Cerebellar cortex (tissue), 1 donor: Measurements from ENCODE around the gene AK8.
"Not testable (repeated sequence)": the region's sequence is repeated elsewhere in the genome, so short reads cannot be mapped to it uniquely, and the experiment has no call there.

Experiments
- DNase-seq: peaks from one replicate; pipeline ENCODE4 v3.0.0-alpha.2; 2015; ENCODE audit warnings: low spot score

The AK8 gene

DNA sequence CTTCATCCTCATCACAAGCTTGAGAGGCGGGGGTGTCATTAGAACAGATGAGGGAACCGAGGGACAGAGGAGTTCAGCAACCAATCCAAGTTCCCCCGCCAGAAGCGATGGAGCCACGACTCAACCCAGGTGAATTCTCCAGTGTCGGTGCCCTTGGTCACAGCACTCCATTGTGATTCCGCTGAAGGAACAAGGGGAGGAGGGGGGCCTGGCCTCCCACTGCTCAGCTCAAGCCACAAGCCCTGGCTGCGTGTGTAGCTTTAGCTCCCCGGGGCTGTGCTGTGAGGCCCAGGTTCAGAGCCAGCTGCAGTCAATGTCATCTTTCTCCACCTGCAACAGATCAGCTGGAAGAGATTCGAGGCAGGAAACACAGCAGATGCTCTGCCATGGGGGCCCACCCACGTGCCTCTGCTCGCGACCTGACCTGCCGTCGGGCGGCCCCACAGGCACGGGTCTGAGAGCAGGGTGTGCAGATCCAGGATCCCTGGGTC is 135.2 kb downstream of the AK8 start:
- DNase-seq: no peak

DNA sequence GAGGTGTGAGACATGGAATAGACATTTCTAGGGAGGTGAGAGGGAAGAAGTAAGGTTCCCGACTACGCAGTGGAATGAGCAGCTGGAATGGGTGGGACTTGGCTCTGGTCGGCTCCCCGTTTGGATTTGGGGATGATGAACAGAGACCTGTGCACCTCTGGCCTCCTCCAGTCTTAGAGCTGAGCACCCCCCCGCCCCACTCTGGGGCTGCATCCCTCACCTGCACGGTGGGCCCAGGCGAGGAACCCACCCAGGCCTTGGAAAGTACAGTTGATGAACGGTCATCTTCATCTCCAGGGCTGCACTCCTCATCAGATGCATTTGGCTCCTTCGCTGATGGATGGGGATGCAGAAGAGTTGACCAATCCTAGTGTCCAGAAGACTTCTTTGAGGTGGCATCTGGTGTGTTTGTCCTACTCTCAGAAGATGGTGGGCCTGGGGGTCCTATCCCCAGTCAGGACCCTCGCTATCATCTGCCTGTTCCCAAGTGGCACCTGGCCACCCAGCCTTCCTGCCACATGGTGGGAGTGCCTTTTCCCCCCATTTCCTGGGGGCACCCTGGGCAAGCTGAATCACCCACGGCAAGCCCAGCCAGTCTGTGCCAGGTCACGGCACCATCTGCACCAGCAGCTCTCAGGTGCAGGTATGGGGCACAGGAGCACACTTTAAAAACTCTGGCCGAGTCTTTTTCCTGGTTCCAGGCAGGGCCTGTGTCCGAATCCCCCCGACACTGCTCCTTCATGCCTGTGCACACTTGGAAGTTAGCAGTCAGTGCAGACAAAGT is 137.4 kb downstream of the AK8 start:
- no peak for DNase-seq

DNA sequence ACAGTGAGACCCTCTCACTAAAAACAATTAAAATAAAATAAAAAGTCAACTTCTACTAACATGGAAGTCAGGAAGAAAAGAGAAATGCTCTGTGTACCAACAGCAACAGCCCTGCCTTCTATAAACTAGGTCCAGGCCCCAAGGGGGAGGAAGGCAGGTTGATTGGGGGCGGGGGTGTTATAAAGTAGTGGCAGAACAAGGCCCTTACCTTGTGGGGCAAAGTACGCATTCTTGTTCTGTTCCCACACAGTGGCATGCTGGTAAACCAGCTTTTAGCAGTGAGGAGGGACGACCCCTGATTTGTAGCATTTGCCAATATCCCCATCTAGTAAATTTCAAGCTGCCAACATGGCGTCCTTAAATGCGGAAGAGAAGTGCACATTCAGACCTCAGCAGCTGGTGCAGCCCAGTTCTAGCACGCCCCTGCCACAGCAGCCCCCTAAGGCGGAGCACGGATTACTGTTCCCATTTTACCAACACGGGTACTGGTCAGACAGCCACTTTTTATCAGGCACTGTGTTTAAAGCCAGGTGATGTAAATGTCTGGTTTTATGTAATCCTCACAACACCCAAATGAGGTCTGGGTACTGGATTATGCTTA is 138.3 kb downstream of the AK8 start:
- DNase-seq: no peak

DNA sequence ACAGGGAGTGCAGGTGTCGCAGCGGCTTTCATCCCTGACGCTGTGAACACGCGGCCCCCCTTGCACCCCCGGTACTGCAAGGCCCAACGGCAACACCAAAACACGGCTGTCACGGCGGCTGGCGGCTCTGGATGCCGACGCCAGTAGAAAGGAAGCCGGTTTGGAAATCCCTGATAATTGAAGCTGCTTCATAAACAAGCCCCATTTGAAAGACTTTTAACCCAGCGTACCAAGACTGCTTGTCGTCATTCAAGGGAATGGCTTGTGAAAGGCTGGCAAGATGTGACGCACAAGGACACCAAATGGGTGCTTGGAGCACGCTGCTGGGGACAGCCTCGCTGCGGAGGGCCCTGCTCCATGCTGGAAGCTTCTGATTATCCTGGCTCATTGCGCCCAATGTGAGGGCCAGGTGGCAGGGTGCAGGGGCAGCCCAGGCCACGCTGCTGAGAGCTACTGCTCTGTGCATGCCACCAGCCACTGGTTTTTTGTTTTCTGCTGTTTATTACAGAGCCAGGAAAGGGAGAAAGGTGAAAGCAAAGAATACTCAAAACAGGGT is 144.7 kb downstream of the AK8 start:
- DNase-seq: no peak

DNA sequence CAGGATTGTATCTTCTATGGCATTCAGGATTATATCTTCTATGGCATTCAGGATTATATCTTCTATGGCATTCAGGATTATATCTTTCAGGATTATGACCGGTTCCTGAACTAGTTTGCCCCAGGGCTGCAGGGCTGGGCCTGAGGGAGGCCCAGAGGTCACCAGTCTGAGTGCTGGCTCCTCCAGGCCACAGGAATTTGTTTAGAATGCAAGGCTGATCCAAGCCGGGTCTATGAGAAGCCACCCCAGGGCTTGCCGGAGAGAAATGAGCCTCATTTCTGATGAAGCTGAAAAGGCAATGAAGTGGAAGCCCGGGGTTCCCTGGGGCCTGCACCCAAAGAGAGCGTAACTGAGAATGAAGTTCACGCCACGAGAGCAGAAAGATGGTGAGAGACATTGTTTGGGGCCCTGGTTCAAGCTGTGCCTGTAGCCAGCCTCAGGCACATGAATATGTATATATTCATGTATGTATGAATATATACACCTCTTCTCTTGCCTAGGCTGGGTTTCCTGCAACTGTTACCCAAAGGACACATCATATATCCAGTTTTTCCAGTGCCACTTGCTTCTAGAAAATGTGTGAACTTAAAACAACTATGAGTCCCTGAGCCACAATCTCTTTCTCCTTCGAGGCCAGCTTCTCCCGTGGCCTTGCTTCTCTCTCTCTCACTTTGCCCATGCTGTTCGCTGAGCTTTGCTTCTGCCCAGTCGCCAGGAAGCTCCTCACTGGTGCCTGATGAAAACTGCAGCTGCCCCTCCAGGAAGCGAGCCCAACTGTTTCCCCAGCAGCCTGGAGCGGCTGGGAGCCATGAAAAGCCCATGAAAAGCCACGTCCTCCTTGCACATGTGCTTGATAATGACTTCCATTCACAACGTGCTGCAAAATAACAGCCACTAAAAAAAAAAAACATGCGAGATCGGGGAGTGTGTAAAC is 145.5 kb downstream of the AK8 start:
- no peak for DNase-seq

DNA sequence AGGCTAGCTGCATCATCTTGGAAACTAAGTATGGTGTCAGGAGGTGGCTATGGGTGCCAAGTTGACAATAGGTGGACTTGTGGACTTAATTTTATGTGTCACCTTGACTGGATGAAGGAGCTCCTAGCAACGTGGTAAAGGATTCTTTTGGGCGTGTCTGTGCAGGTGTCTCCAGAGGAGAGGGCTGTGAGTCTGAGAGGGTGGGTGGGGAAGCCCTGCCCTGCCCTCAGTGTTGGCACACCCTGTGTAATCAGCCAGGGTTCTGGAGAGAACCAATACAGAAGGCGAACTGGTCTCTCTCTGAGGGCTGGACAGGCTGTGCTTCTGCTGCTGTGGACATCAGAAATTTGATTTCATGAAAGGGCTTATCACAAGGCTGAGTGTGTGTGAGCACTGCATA is 146.9 kb downstream of the AK8 start:
- DNase-seq: no peak

DNA sequence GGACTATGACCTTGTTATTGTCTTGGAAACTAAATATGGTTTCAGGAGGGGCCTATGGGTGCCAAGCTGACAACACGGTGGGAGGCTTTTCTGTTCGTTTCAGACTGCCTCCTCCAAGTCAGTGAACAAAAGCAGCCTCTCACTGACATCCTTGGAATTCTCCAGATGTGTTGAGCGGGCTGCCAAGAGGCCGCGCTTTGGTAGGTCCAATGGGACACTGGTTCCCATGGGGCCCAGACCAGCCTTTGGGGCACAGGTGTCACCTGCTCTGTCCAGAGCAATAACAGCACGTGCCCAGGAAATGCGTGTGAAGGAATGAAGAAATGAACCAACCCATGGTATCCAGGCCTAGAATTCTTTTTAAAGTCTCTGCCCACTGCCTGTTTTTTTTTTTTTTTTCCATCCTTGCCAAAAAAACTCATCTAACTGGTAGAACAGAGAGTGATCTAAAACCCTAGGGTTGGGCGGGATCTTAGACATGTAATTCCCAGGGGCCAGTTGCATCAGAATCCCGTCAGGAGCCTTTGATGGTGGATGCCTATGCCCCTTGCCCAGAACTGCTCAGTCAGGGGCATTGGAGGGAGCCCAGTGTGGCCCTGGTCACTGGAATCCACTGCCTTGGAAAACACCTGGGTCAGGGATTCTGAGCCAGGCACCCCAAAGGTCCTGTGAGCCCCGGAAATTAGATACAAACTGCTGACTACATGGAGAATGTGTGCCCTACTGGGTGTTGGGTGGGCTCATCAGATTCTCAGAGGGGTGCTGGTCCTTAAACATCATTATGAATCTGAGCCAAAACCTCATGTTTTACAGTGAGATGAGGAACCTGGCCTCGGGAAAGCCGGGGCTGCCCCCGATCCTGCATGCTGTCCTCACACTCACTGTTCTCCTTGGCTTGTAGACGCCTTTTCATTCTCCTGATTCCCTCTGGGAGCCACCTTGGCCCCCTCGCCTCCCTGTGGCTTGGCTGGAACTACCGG is 147.7 kb downstream of the AK8 start:
- no peak for DNase-seq

DNA sequence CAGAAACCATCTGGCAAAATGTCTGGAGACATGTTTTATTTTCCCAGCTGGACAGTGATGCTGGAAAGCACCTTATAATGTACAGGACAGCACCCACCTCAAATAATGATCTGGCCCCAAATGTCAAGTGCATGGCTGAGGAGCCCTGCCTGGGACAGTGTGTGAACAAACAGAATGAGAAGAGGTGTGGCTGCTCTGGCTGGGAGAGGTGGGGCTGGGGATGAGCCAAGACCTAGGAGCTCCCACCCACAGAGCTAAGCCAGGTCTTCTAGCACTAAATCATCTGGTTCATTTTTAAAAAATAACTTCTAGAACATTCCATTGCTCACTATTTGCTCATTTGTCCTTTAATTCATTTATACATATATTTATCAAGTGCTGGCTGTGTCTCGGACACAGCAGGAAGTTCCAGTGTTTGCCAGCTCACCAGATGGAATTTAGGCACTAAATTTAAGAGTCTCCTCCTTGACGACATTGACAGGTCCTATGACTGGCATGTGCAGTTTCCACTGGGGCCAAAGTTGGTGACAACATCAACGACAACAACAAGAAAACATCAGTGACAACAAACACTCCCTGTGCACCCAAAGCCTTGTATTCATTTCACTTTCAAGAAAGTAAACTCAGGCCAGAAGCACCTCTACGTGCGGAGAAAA is 148.7 kb downstream of the AK8 start:
- DNase-seq: peak; percentile 68

DNA sequence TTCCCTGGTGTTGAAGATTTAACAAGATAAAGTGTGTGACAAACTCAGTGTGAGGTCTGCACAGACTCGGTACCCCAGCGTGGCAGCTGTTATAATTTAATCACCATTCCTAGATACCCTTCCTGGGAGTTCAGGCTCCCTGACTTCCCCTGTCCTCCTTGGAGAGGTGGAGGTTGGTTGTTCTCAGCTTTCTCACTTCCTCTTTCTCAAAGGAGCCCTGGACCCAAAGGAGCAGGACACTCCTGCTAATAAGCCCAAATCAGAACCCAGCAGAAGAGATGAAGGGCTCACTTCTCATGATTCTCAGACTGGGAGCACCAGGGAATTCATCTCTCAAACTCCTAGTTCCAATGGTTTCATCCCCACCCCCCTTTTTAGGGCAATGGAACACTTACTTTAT is 149.6 kb downstream of the AK8 start:
- no peak for DNase-seq

DNA sequence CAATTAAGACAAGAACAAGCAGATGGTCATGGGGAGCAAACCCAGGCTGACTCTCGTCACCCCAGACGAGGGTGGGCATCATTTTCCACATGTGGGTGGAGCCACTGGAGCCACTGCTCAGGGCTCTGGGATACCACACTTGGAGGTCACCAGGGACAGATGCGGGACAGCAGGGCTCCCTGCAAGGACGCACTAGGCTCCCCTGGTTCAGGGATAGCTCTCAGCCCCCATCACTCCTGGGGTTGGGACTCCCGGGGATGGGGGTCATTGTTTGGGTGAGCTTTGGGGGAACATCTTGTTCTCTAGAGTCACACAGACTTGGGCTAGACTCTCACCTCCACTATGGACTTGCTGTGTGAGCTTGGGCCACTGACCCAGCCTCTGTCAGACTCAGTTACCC is 150.0 kb downstream of the AK8 start:
- no peak for DNase-seq

DNA sequence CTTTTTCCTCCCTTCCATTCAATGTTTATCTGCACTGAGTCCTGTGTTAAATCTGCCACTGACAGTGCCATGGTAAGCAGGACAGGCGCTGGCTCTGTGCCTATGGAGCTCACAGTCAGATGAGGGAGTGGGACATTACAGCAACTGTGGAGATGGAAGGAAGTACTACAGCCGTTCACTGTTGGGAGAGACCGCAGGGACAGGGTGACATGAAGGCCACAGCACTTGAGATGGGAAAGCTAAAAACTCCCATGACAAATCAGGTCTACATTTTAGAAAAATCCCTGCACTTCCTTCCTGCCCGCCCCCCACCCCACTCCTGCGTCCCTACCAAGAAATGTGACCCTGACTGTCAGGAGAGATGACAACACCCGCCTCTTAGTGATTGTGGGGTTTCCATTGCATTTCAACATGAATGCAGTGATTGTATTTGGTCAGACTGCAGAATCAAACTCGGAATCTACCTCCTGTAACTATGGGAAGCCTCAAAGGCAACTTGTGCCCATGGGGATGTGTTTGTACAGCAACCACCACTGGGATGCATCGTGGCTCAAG is 151.4 kb downstream of the AK8 start:
- no peak for DNase-seq

DNA sequence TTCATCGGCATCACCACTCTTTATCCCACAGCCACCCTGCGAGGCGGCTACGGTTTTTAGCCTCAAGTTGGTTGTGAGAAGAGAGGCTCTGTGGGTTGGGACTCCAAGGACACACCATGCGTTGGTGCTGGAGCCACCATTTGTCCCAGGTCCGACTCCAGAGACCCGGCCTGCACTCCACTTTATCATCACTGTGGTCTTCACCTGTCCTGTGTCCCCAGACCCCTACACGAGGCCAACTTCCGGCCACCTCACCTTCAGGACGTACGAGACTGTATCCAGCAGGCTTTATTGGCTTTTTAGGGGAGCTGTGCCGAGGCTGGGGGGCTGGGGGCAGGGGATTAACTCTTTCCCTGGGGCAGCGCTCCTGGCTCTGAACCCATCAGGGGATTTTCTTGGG is 152.8 kb downstream of the AK8 start:
- no peak for DNase-seq

DNA sequence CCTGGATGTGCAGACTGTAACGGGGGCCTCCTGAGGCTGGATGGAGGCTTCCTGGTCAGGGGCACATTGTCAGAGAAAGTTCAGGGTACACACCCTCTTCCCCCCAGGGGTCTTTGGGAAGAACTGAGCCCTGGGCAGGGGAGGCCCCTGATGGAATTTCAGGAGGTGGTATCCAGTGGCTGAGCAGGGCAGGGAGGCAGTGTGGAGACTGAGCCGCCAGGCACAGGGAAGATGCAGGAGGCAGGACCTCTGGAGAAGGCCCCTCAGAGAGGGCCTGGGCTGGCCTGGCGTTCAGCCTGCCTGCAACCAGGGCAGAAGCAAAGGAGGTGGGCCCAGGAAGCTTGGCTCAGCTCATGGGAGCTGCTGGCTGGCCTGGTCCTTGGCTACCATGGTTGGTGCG is 154.3 kb downstream of the AK8 start:
- no peak for DNase-seq

DNA sequence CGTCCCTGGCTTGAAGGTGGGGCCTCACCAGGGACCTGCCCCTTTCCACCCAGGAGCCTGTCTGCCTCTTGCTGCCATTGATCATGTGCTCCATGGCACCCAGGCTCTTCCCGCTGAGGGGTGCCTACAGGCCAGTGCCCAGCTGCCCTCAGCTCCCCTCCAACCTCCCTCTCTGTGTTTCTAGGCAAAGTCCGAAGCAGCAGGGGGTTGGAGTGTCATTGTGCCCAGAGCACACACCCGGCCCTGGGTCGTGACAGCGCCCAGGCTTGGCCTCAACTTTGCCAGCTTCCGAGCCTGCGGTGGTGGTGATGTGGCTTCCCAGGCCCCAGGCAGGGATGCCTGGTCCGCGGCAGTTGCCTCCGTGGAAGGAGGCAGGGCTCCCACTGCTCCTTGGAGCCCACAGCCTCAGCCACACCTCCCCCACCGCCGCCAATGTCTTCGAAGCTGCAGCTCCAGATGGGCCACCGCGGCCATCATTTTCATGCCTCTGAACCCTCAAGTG is 155.5 kb downstream of the AK8 start:
- DNase-seq: no peak

DNA sequence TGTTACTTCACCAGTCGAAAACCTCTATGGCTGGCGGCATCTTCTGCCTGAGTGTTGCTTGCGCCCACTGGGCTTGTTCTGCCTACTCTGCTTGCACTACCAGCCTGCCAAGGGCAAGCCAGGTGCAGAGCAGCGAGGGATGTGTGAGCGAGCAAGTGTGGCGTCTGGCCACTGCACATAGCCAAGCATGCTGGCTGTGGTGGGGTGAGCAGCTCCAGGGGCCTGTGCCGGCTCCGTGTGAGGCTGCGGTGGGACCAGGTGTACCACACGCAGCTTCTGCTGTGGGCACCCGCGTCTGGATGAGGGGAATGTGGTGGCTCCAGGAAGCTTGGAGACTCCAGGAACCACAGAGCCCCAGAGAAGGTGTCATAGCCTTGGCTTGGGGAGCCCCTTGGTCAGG is 156.4 kb downstream of the AK8 start:
- DNase-seq: no peak

DNA sequence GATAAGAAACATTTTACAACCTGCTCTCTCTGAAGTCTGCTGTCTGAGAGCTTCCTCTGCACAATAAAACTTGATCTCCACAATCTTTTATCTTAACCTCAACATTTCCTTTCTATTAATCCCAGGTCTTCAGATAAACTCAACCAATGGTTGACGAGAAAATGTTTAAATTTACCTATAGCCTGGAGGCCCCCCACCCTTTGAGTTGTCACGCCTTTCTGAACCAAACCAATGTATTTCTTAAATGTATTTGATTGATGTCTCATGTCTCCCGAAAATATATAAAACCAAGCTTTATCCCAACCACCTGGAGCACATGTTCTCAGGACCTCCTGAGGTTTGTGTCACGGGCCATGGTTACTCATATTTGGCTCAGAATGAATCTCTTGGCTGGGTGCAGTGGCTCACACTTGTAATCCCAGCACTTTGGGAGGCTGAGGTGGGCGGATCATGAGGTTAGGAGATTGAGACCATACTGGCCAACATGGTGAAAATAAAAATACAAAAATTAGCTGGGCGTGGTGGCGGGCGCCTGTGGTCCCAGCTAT is 159.6 kb downstream of the AK8 start:
- DNase-seq: not testable (repeated sequence)

DNA sequence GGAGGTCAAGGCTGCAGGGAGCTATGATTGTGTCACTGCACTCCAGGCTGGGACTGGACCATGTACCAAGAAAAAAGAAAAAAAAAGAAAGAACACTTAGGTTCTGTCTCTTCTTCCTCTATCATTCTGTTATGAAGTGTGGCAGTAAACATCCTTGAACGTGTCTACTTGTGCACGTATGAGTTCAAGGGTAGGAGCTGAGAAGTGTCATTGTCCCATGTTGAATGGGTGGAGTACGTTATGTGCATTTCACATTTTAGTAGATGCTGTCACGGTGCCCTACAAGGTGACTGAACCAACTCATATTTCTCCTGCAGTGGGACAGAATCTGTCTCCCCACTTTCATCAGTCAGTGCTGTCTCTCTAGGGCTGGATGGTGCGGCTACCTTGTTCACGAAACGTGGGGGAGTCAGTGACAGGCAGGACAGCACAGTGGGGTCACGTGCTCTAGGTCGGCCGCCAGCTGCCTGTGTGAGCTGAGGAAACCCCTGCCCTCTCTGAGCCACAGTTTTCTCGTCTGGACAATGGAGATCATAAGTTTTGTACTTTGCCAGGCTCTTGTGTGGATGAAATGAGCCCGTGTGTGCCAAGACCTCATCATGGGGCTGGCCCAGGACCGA is 160.6 kb downstream of the AK8 start:
- DNase-seq: no peak

DNA sequence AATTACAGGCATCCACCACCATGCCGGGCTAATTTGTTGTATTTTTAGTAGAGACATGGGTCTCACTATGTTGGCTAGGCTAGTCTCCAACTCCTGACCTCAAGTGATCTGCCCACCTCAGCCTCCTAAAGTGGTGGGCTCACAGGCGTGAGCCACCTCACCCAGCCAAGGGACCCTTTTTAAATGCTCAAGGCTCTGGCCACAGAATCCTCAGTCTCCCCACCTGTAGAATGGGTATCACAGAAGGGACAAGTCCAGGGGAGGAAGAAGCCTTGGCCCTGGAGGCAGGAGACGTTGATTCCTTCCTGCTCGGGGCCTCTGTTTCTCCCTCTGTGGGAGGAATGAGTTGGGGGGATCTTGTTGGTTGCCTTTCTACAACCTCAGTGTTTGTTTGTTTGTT is 162.1 kb downstream of the AK8 start:
- no peak for DNase-seq

DNA sequence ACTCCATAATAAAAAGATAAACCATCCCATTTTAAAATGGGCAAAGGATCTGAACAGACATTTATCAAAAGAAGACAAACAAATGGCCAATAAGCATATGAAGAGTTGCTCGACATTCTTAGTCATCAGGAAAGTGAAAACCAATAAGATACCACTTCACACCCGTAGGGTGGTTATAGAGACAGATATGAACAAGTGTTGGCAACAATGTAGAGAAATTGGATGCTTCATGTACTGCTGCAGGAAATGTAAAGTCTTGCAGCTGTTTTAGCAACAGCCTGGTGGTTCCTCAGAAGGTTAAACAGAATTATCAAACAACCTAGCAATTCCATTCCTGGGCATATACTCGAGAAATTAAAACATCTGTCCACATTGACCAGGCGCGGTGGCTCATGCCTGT is 165.3 kb downstream of the AK8 start:
- DNase-seq: no peak
